GM12874 (cell line): ENCODE results near the gene SFXN2.

Source experiments
- TF ChIP-seq, protein P1 (sequence below): IDR thresholded peaks from 2 replicates; pipeline ENCODE4 v1.5.1; 2011; ENCODE audit warnings: low read depth, mild to moderate bottlenecking, control low read depth, low read length, moderate library complexity; ENCODE audit not compliant: insufficient read depth

SFXN2 gene

DNA sequence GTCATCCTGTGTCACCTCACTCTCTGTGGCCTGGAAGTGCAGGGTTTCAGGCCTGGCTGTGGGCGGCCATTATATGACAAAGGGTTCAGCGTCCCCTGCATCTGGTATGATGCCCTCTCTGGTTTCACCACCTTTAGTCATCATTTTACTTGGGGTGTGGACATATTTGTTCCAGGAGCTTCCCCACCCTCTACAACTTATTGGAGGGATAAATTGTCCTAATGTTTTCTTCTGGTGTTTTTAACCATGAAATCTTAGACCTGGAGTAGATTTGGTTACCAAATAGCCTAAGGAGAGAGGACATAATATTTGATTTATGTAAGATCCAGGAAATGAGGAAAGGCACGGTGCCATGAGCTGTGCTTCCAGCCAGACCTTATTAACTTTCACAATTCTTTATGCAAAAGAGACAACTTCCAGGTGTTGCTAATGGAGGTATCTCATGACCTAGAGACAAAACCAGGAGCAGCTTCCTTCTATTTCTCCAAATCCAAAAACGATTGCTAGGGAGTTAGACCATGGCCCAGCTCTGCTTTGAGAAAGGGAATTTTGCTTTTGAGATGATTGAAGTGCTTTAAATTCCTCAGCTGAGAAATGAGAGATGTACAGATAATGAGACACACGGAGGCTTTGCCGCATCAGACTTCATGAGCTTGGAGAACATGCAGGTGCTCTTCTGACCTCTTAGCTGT is 50.2 kb downstream of the SFXN2 start:
- TF ChIP-seq, protein P1, sequence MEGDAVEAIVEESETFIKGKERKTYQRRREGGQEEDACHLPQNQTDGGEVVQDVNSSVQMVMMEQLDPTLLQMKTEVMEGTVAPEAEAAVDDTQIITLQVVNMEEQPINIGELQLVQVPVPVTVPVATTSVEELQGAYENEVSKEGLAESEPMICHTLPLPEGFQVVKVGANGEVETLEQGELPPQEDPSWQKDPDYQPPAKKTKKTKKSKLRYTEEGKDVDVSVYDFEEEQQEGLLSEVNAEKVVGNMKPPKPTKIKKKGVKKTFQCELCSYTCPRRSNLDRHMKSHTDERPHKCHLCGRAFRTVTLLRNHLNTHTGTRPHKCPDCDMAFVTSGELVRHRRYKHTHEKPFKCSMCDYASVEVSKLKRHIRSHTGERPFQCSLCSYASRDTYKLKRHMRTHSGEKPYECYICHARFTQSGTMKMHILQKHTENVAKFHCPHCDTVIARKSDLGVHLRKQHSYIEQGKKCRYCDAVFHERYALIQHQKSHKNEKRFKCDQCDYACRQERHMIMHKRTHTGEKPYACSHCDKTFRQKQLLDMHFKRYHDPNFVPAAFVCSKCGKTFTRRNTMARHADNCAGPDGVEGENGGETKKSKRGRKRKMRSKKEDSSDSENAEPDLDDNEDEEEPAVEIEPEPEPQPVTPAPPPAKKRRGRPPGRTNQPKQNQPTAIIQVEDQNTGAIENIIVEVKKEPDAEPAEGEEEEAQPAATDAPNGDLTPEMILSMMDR = no peak

DNA sequence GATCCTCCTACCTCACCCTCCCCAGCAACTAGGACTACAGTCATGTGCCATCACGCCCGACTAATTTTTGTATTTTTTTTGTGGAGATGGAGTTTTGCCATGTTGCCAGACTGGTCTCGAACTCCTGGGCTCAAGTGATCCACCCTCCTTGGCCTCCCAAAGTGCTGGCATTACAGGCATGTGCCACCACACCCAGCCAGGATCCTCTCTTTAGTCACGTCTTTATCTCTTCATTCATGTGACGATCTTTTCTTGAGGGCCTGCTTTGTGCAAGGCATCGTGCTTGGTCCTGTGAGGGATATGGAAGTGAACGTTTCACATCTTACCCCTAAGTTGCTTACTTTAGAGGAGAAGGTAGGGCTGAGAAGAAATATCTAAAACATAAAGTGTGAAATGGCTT is 50.9 kb downstream of the SFXN2 start:
- TF ChIP-seq, protein P1 = no peak

DNA sequence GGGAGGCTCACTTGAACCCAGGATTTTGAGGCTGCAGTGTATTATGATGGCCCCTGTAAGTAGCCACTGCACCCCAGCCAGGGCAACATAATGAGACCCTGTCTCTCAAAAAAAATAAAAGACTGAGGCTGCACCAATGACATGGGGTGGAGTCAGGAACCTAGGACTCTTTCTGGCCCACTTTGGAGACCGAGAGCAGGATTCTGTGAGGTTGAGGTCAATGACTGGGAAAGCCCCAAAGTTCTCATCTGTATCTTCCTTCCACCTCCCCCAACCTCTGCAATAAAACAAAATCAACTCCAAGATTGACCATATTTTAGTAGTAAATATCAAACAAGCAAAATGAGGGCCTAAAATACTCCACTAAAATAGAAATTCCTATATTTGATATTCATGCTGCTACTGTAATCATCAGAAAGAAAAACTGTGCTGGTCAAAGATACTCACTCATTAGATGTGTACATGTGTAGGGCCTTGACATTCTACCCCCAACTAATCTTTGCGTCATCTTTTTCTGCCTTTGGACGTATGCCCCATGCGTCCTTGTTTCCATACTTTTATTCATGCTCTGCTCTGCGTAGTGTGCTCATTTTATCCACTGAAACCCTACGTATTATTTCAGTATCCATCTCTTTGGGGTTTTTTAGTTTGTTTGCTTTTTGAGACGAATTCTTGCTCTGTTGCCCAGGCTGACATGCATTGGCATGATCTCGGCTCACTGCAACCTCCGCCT is 53.2 kb downstream of the SFXN2 start:
- TF ChIP-seq, protein P1 = no peak

DNA sequence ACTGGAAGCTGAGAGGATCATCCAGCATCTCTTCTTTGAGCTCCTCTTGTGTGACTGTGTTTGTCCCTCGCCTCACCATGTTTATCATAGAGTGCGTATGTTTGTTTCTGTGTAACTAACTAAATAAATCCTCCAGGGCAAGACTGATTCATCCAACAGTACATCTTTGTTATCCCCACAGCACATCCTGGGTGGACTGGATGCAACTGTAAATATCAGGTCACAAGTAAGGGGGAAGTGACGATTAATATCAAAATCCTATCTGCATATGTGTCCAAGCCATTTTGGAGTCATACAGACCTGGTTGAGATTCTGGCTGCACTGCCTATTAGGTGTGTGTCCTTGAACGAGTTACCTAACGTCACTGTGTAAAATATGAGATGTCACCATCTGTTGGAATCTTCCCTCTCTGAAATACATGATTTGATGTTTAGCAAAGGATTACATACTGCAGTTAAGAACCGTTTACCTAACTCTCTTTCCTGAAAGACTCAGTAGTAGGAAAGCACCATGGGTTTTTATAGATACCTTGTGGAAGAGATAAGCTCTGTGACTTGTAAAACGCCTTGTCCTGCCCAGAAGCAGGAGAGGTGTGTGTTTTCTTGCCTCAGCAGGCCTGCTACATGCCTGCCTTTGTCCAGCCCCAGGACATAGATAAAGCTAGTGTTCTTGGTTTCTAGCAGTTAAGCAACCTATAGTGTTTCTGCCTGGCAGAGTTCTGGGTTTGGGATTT is 55.1 kb downstream of the SFXN2 start:
- TF ChIP-seq, protein P1 = no peak

DNA sequence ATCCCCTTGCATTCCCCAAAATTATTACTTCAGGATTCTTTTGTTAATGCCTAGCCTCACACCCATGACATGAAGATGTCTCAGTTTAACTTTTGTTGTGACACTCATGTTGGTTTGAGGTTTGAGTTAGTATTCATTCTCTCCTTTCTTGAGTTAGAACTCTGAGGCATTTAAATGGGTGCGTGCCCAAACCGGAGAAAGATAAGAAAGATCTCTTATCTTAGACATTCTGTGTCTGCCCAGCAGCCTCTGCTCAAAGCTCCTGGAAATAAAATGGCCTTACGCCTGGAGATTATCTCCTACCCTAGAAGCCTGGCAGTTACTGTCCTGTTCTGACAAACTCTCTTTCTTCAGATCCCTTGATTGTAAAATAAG is 55.7 kb downstream of the SFXN2 start:
- TF ChIP-seq, protein P1 = no peak

DNA sequence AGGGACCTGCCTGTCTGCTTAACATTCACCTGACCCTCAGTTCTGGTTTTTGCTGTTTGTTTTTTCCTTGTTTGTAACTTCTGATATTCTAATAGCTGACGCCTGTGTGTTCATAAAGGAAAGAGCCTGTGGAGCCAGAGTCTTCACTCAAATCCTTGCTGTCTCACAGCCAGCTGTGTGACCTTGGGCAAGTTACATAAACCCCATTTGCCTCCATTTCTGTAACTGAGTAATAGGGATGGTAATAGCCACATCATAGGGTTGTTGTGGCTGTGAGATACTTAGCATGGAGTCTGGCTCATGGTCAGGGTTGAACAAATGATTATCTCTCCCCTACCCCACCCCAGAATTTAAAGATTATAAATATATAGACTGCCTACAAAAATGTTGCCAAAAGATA is 56.4 kb downstream of the SFXN2 start:
- TF ChIP-seq, protein P1 = no peak

DNA sequence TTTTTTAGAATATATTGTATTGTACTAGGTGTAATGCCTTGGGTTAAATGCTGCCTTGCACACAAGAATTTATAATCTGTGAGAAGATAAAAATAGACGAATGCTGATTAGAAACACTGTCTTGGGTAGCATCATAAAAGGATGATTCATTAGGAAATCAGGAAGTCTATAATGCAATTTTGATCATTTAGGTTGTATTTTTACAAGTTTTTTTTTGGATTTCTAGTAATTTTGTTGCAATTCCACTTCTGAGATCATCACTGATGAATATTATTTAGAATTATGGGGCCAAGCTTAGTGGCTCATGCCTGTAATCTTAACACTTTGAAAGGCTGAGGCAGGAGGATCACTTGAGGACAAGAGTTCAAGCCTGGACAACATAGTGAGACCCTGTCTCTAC is 58.9 kb downstream of the SFXN2 start:
- TF ChIP-seq, protein P1 = no peak
